AG10803 (cell line): ENCODE results near the gene RNASEL.

ENCODE experiments used
- DNase-seq: peaks from one replicate; pipeline ENCODE4 v3.0.0; 2010; ENCODE audit warnings: low read depth
- H3K4me3 ChIP-seq: 2 replicates; pipeline ENCODE4 v1.5.1; 2011; ENCODE audit warnings: mild to moderate bottlenecking, low read length, control low read depth
- TF ChIP-seq, protein P1 (sequence below): conservative IDR thresholded peaks from 2 replicates; pipeline ENCODE4 v1.5.1; 2011; ENCODE audit warnings: mild to moderate bottlenecking, low read length, control low read depth, inconsistent platforms

RNASEL gene

DNA sequence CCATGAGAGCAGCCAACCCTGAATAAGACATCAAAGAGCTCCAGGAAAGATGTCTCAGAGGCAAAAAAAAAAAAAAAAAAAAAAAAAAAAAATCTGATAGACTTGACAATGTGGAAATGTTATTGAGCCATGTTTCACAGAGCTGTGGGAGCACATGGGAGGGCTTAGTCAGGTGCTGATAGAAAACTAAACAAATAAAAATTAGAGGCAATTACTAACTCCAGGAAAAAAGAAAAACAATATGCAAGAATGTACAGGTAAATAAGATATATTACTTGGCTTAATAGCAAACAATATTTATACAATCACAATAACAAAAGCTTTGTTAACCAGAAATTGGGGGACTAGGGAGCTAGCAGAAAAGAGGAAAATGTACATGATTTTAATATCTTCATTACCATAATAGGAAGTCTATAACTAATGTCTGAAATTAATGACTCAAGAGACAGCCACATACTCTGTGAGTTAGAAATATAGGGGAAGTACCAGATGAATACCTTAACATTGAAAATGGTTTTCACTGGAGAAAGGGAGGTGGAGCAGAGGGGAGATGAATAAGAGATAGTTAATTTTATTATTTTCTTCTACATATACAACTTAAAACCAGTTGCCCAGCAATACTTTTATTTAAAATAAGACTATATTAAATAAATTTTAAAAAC, 32.0 kb upstream of the RNASEL start:
- no peak for DNase-seq
- TF ChIP-seq, protein P1, sequence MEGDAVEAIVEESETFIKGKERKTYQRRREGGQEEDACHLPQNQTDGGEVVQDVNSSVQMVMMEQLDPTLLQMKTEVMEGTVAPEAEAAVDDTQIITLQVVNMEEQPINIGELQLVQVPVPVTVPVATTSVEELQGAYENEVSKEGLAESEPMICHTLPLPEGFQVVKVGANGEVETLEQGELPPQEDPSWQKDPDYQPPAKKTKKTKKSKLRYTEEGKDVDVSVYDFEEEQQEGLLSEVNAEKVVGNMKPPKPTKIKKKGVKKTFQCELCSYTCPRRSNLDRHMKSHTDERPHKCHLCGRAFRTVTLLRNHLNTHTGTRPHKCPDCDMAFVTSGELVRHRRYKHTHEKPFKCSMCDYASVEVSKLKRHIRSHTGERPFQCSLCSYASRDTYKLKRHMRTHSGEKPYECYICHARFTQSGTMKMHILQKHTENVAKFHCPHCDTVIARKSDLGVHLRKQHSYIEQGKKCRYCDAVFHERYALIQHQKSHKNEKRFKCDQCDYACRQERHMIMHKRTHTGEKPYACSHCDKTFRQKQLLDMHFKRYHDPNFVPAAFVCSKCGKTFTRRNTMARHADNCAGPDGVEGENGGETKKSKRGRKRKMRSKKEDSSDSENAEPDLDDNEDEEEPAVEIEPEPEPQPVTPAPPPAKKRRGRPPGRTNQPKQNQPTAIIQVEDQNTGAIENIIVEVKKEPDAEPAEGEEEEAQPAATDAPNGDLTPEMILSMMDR = no peak
- no peak overlapping the region for H3K4me3 ChIP-seq

GRCh38 chr1:182617734-182618351, 28.8 kb upstream of the RNASEL start:
- TF ChIP-seq, protein P1 = no peak
- no peak overlapping the region for H3K4me3 ChIP-seq
- DNase-seq = no peak

DNA sequence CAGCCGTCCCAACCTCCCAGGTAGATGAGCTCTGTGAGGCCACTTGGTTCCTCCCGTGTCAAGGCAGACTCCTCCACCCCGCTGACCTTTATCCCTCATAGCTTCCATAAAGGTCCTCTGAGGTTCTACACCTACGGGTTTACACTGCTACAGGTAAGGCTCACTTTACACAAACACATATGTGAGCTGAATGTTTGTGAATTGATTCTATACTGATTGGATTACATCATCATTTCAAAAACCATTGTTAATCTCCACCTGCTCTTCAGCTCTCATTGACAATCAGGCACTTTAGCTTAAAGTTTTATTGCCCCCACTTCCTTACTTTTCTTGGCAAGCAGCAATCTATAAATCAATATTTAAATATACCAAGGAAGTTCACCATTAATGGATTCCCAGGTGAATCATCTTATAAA, 28.0 kb upstream of the RNASEL start:
- TF ChIP-seq, protein P1 = no peak
- DNase-seq = no peak
- H3K4me3 ChIP-seq = no peak overlapping the region

DNA sequence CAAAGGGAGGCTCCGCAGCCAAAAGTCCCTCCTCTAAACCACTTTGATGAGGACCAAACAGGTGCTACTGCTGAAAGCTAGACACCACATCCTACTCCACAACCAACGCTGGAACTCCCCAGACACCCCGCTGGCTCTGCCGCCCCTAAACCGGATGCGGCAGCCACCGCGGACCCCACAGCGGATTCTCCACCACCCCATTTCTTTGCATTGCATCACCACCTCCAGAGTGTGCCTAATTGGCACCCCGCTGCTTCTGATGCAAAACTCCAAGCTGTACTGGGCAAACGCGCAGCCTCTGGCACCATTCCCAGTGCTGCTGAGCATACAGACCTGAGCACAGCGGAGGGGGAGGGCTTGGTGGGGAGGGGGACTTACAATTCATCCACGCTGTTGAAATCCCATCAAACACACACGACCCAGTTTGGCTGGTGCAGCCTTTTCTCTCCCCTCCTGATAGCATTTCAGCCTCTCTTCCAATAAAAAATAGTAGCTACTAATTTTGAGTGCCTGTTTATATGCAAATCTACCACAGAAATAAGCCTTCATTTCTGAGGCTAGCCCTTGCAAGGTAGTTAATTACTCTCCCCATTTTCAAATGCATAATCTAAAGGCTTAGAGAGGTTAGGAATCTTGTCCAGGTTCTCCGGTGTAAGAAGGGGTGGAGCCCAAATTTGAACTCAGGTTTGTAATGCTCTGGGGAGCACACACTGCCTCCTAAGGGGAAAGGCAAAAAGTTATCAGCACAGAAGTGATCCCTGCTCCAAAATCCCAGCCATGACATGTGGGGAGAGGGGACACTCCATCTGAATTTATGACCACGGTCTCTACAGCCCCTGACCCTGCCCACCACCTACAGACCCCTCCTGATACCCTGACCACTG, 27.3 kb upstream of the RNASEL start:
- peak overlapping the region; percentile 6; the same call in 1 of the 2 replicates for H3K4me3 ChIP-seq
- TF ChIP-seq, protein P1 = no peak

DNA sequence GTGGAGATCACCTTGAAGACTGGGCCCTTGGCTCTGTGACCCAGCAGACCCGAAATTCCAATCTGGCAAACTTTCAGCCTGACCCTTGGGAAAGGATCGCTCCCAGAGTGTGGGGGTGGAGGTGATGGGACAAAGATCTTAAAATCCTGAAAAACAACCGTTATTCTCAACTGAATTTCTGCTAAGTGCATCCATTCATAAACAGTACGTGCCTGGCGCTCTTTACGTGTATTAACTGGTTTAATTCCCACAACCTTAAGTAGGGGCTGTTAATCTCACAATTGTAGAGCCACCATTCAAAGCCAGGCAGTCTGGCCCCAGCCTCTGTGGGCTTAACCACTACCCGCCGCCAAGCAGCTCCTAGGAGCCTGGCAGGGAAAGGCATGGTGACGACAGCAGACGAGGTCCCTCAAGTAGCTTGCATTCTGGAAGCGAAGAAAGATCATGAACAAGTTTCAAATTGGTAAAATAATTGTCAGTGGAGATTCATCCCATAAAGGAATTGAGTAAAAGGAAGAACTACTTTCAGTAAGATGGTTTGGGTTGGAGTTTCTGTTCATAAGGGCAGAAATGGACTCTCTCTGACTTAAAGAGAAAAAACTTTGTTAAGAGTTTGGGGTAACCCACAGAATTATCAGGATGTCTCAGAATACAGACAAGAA, 26.5 kb upstream of the RNASEL start:
- H3K4me3 ChIP-seq = peak overlapping the region; percentile 55
- TF ChIP-seq, protein P1 = no peak
- peak; percentile 60 for DNase-seq

More for the DNA sequence above, 27.3 kb upstream of the RNASEL start:
- peak; percentile 76 for DNase-seq

- peak overlapping the region; percentile 55 for H3K4me3 ChIP-seq
- TF ChIP-seq, protein P1 = no peak
- DNase-seq = peak; percentile 92
These were observed 25.9 kb upstream of the RNASEL start for GRCh38 chr1:182614796-182615454.
